PC-9 (cell line): ENCODE measurements around the gene CLCA4.

Source experiments
- CTCF ChIP-seq: fragments of 200-600 bp; sonication (generic); conservative IDR thresholded peaks from 2 replicates; pipeline ENCODE4 v1.6.1; 2017; ENCODE audit warnings: mixed run types, antibody characterized with exemption, mild to moderate bottlenecking, moderate library complexity
- EZH2 ChIP-seq: fragments of 200-600 bp; sonication (generic); IDR thresholded peaks from 2 replicates; pipeline ENCODE4 v1.8.0; 2017; ENCODE audit warnings: antibody characterized with exemption, low read depth

DNA sequence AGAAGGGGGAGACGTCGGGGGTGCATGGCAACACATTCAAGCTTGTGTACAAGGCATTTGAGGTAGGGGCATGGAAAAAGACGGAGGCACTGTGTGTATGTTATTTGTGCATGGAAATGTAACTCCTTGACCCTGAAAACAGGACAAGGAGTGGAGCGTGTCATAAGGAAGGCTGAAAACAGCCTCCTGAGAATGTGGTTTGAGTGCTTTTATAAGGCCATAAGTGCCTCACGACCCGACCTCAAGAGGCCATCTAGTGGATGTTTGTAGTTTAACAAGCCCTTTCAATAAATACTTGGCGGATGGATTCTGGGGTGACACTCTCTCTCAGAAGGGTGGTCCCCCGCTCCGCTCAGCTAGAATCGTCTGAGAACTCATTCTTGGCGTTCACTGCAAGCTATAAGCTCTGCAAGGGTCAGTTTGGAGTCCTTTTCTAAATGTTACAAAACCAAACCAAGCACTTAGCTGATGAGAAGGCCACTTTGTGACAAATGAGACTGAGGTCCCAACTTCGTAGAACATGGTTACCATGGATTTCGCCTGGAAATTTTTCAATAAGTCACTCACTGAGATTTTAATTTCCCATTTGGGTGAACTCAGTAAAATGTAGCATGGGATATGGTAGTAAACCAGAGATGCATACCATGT, 38.8 kb upstream of the CLCA4 start:
- TF ChIP-seq CTCF (peak; percentile 72), EZH2 (no peak)
